Osteocyte (in vitro differentiated cells): Measurements from ENCODE around the gene KIAA1217. TPM values are rescaled to one million over a fixed set of nuclear protein-coding genes. Genes with fewer than 3 reads are reported as not detected.
"Not testable (repeated sequence)": the region's sequence is repeated elsewhere in the genome, so short reads cannot be mapped to it uniquely, and the experiment has no call there.

Experiments used
- DNase-seq: peaks from one replicate; pipeline ENCODE4 v3.0.0; 2021; ENCODE audit warnings: mixed read lengths; ENCODE audit not compliant: unreplicated experiment; ENCODE audit errors: extremely low spot score
- H3K27ac Mint-ChIP-seq: one replicate; pipeline ENCODE4 v1.8.0; 2021; ENCODE audit warnings: mild to moderate bottlenecking, mixed read lengths; ENCODE audit not compliant: unreplicated experiment
- H3K27me3 Mint-ChIP-seq: one replicate; pipeline ENCODE4 v1.8.0; 2021; ENCODE audit warnings: mixed read lengths; ENCODE audit not compliant: unreplicated experiment
- H3K36me3 Mint-ChIP-seq: one replicate; pipeline ENCODE4 v1.8.0; 2021; ENCODE audit warnings: mixed read lengths; ENCODE audit not compliant: unreplicated experiment
- H3K4me1 Mint-ChIP-seq: one replicate; pipeline ENCODE4 v1.8.0; 2021; ENCODE audit warnings: mixed read lengths; ENCODE audit not compliant: unreplicated experiment
- H3K4me3 Mint-ChIP-seq: one replicate; pipeline ENCODE4 v1.8.0; 2021; ENCODE audit warnings: mild to moderate bottlenecking, moderate library complexity, mixed read lengths; ENCODE audit not compliant: unreplicated experiment
- H3K9me3 Mint-ChIP-seq: one replicate; pipeline ENCODE4 v1.8.0; 2021; ENCODE audit warnings: mixed read lengths; ENCODE audit not compliant: unreplicated experiment
- CTCF ChIP-seq: fragments of 200-600 bp; sonication (generic); IDR thresholded peaks from 2 replicates; pipeline ENCODE4 v1.5.0; 2021; ENCODE audit warnings: antibody characterized with exemption, mild to moderate bottlenecking, moderate library complexity
- total RNA-seq: library from RNA; stranded (reverse); gene quantifications from 2 replicates; pipeline ENCODE4 v1.2.1, GENCODE V29; 2021

Gene KIAA1217
- total RNA-seq, 1 donor from 2014 or later: 2.8 TPM

- Mint-ChIP-seq H3K4me1 (peaks cover 30% of the 10 kb centered on the region), H3K36me3 (no peaks in the 10 kb centered on the region), H3K9me3 (no peaks in the 10 kb centered on the region), H3K4me3 (no peak overlapping the region), H3K27ac (no peak overlapping the region), H3K27me3 (no peaks in the 10 kb centered on the region)
- TF ChIP-seq CTCF: no peak
- DNase-seq: no peak
Observed at GRCh38 chr10:24439935-24440334, 231.0 kb downstream of the KIAA1217 start.

GRCh38 chr10:24440817-24441797 lies 232.2 kb downstream of the KIAA1217 start:
- TF ChIP-seq CTCF: no peak
- H3K27me3 Mint-ChIP-seq: no peaks in the 10 kb centered on the region
- no peak for DNase-seq
- no peak overlapping the region for H3K27ac Mint-ChIP-seq
- H3K36me3 Mint-ChIP-seq: no peaks in the 10 kb centered on the region
- no peak overlapping the region for H3K4me3 Mint-ChIP-seq
- peaks cover 29% of the 10 kb centered on the region for H3K4me1 Mint-ChIP-seq
- H3K9me3 Mint-ChIP-seq: no peaks in the 10 kb centered on the region

GRCh38 chr10:24442234-24442633 lies 233.3 kb downstream of the KIAA1217 start:
- no peaks in the 10 kb centered on the region for H3K9me3 Mint-ChIP-seq
- H3K36me3 Mint-ChIP-seq: no peaks in the 10 kb centered on the region
- no peak overlapping the region for H3K4me3 Mint-ChIP-seq
- no peak for DNase-seq
- H3K27me3 Mint-ChIP-seq: no peaks in the 10 kb centered on the region
- no peak overlapping the region for H3K27ac Mint-ChIP-seq
- TF ChIP-seq CTCF: no peak
- peaks cover 34% of the 10 kb centered on the region for H3K4me1 Mint-ChIP-seq

- not testable (repeated sequence) for H3K9me3 Mint-ChIP-seq, DNase-seq, H3K27me3 Mint-ChIP-seq, H3K36me3 Mint-ChIP-seq, H3K4me3 Mint-ChIP-seq, H3K27ac Mint-ChIP-seq
- peaks cover 34% of the 10 kb centered on the region for H3K4me1 Mint-ChIP-seq
Observed at GRCh38 chr10:24442641-24443174, 233.8 kb downstream of the KIAA1217 start.

- H3K4me3 Mint-ChIP-seq: no peak overlapping the region
- no peak for TF ChIP-seq CTCF
- DNase-seq: no peak
- H3K36me3 Mint-ChIP-seq: no peaks in the 10 kb centered on the region
- H3K4me1 Mint-ChIP-seq: peaks cover 35% of the 10 kb centered on the region
- H3K27me3 Mint-ChIP-seq: peaks cover 5% of the 10 kb centered on the region
- H3K27ac Mint-ChIP-seq: no peak overlapping the region
- no peaks in the 10 kb centered on the region for H3K9me3 Mint-ChIP-seq
Observed at GRCh38 chr10:24444337-24444736, 235.4 kb downstream of the KIAA1217 start.

GRCh38 chr10:24445958-24446357 lies 237.0 kb downstream of the KIAA1217 start:
- H3K4me1 Mint-ChIP-seq: peaks cover 33% of the 10 kb centered on the region
- H3K9me3 Mint-ChIP-seq, H3K27me3 Mint-ChIP-seq, DNase-seq, H3K4me3 Mint-ChIP-seq, H3K27ac Mint-ChIP-seq, H3K36me3 Mint-ChIP-seq: not testable (repeated sequence)
